ENCODE measurements around the gene CAMKK1.

GRCh38 chr17:3885271-3885670, 7.6 kb downstream of the CAMKK1 start:
- TF ChIP-seq POLR2AphosphoS5 (IDR thresholded peaks at IDR 0.05; ENCODE audit: borderline replicate concordance, low read depth, low read length) (no peak), EZH2 (IDR thresholded peaks at IDR 0.05) (no peak)

Data from SK-N-MC (cell line).